NCI-H1694 treated with DMSO at 0.1 percent for 48 hours (cell line): Measurements from ENCODE around the gene AIFM1.
A peak's percentile ranks its signal among the peaks of the same experiment; 100 is the strongest.
"Not testable (repeated sequence)": the region's sequence is repeated elsewhere in the genome, so short reads cannot be mapped to it uniquely, and the experiment has no call there.

Source experiments
- DNase-seq: peaks from one replicate; lab custom pipeline; 2025; lab: John Stamatoyannopoulos, UW

The AIFM1 gene

DNA sequence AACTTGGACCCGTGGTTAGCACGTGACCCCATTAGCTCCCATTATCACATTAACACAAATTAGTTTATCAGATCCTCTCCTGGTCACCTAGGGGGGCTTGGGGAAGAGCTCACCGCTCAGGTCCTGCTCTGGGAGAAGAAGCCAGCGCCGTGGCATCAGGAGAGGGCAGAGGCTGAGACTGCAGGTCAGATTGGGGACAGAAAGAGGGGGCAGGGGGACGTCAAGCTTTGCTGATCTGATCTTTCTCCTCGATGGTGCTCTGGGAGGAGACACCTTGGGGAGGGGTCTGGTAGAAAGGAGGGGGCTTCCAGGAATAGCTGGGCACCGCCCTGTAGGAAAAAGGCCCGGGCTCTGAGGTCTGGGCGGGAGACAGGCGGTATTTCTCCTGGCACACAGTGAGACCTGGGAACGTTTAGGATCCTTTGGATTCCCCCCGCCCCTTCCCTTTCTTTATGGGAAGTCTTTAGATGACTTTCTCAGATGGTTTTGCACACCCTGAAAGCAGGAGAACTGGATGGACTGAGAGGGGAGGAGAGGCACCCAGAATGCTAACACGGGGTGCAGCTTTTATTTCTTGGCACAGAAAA is 46.2 kb downstream of the AIFM1 start:
- DNase-seq, result no peak

DNA sequence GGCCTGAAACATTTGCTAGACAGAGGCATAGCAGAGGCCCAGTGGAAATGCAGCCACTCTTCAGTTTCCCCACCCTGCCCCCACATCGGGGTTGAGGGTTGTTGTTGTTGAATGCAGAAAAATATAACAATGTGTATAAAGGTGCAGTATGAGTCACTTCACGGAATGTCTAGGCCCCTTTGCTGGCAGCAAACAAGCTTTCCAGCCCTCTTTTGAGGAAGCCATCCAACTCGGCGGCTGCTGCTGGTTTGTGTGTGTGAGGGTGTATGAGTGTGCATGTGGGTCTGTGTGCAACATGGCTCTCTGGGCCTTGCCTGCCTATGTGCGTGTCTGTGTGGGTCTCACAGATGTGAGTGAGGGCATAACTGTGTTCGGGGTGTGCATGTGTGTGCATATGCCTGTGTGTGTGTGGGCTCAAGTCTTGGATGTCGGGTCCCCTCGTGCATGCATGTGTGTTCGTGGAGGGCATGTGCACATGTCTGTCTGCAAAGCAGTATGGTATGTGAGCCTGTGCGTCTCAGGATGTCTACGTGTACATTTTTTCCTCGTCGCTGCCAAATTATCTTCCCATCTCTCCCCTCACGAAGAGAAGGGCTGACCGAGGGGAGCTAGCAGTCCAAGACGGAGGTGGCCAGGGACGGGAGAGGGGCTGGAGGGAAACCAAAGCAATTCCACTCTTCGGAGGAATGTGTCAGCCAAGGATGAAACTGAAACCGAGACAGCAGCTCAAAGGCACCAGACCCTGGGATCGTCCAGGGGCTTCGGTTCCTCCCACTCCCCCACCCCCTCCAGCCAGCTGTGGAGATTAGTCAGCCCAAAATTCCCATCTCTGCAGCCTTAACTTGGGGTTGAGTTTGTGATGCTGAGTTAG is 47.0 kb downstream of the AIFM1 start:
- no peak for DNase-seq

DNA sequence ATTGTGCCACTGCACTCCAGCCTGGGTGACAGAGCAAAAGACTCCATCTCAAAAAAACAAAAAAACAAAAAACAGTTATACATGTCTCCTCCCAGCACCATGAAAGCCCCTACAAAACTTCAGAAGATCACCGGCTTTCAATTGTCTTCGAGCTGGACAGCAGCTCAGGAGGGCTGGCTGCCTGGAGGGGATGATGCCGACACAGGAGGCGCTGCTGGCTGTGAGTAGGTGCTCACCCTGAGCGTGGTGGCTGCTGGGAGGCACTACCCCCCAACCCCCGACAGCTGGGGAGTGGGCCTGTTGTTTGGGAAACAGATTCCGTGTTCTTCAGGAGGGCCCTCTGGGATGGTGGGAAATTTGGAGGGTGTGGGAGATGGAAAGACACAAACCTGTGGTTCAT is 48.5 kb downstream of the AIFM1 start:
- no peak for DNase-seq

DNA sequence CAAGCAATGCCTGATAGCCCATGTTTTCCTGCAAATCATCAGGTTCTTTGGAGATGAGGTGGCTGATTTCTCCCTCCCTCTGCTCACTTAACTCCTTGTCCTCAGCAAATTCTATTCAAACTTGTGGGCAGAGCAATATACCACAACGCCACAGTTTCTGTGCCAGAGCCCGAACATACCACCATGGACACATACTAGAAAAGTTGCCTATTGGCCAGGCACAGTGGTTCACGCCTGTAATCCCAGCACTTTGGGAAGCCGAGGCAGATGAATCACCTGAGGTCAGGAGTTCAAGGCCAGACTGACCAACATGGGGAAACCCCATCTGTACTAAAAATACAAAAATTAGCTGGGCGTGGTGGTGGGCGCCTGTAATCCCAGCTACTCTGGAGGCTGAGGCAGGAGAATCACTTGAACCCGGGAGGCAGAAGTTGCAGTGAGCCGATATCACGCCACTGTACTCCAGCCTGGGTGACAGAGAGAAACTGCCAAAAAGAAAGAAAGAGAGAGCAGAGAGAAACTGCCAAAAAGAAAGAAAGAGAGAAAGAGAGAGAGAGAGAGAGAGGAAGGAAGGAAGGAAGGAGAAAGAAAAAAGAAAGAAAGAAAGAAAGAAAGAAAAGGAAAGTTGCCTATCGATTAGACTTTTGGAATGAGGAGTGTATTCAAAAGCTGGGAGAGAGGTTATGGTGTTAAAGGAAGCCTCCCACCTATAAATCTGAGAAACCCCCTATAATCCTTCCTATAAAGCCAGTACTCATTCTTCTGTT is 50.3 kb downstream of the AIFM1 start:
- DNase-seq, result not testable (repeated sequence)

DNA sequence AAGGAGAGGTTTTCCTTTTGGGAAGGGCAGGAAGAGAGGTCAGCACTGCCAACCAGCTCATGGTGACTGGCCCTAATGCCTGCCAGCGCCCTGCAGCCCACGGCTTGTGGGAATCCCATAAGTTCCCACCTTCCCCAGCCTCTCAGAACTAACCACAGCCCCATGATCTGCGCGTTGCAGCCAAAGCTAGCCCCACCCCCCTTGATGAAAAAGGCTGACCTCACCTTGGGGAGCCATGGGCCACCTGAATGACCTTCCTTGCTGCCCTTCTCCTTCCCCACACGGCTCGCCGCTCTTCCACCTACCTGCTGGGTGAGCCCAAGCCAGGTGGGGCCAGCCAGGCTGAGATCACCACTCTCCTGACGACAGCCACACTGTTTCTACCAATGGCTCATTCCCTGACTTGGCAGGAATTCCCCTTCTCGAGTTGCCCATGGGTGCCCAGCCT is 51.5 kb downstream of the AIFM1 start:
- DNase-seq, result no peak

DNA sequence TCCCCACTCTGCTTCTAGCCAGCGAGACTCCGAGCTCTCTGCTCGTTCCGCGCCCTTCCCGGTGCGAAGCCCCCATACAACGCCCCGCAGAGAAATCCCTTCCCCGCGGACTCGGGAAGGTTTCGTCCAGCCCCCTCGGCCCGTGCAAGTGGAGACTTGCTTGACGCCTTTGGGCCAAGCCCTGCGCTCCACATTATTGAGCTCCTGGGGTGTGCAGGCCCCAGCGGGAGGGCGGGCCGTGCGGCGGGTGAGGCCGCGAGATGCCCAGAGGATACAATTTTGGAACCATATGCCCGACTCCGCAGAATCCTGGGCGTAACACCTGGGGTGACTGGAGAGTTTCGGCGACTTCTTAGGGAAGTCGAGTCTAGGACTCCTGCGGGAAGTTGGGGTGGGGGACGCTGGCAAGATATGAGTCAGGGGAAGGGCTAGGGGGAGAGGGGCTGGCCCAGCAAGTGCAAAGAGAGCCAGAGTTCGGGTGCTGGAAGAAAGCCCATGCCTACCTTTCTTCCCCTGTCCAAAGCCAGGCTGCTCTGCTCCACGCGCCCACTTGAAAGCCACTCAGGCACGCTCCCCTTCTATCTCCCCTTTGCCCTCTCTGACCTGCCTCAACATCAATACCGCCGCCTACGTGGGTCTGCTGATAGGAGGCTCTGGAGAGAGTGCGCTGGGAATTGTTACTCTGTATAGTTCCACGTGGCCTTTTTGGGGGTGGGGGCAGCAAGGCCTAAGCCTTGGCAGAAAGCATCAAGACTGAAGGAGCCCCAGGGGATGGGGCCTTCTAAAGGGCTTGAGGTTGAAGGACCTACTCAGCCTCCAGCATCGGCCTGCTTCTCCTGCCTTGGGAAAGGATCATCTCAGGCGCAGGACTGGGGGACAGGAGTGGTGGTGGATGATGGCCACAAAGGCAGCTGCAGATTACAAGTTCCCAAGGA is 54.2 kb downstream of the AIFM1 start:
- DNase-seq, result no peak

DNA sequence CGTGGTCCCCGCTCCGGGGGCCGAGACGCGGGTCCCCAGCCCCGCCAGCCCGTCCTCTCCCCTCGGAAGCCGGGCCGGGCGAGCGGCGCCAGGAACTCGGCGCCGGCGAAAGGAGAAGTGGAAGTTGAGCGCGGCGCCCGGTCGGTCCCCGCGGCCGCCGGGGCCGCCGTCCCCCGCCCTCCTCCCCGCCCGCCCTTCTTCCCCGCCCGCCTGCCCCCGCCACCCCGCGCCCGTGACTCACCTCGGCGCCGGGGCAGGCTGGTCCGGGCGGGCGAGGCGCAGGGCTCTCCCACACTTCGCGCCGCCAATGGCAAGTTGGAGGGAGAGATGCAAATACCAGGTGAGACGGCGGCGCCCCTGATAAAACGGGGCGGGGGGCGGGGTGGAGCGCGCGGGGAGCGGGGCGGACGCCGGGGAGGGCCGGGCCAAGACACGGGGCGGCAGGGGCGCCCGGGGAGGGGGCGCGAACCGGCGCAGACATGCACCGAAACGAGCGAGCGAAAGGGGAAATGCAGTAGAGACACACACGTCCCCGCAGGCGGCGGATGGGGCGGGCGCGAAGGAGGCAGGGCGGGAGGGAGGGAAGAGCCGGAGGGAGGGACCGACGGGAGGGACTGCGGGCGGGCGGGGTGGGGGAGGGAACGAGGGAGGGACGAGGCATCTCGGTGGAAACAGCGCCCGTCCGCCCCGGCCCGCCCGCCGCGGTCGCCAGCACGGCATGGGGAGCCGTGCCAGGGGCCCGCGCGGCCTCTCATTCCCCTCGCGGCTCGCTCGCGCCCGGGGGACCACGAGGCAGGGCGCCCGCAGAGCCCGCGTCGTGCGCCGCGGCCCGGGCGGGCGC is 55.0 kb downstream of the AIFM1 start, which contains the start of gene ELF4:
Gene ELF4, minus strand, starts transcription at position 119 of the 841 bp plus-strand sequence. CDS start 29,167 bp downstream, outside the sequence.
- DNase-seq, result peak; percentile 18

DNA sequence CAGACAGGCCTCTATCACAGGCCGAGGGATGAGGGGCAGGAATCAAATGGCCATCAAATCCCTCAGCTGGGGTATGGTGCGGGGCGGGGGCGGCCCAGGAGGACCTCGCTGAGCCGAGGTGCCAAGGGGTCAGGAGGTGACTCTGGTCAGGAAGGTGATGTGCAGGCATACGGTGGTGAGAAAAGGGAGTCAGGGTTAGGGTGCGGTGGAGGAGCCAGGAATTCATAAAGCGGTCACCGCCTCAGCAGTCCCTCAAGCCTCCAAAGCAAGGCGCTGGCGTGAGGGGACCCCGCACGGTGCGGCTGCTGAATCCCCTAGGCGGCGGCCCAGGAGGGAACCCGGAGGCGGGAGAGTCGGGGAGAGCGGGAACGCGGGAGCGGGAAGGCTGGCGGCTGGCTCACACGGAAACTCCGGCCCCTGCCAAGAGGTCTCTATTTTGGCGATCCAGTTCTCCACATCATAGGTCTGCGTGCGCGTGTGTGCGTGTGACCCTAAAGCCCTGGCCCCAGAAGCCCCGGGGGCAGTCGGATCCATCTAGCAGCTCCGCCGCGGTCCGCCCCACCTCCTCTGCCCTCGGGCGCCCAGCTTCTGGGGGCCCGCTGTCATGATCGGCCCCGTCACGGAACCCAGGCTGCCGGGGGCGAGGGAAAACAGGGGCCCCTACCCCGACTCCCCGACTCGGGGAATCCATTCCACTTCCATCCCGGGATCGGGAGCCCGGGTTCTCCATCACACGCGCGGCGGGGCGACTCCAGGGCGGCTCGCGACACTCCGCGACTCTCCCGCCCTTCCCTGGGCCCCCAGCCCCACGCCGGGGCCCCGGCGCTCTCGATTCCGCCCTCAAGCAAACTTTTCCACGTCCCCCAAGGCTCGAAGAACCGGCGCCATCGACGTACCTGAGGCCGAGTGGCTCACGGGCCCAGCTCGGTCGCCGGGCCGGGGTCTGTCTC is 55.9 kb downstream of the AIFM1 start:
- no peak for DNase-seq

DNA sequence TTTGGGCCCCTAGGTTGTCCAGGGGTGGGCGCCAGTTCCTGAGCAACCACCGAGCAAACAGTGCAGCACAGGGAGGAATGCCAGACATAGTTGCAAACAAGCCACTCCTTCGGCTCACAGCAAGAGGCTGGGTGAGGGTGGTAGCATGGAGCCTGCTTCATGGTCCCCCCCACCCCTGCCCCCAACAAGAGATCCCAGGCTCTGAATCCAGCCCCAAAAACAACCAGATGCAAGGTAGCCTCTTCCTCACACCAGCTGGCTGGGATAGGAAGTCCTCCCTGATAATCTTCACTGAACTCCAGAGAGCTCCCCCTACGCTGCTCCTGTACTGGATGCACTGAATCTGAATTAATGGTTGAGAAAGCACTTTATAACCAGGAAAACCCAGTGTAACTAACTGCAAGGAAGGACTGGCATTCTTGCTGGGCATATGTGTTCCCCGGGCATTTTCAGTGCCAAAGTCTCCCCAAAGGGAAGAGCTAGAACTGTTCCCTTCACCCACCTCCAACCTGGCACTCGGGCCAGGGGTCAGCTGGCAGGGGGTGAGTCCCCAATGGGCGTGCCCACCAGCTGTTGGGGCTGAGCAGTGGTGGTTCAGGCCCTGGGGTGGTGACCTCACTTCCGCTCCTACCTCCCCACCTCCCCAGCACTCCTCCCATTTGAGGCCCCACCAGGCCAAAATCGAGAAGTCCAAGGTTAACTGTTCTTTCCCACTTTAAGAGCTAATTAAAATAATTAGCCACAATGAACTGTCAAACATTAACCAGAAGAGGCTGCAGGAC is 56.8 kb downstream of the AIFM1 start:
- DNase-seq, result peak; percentile 49

DNA sequence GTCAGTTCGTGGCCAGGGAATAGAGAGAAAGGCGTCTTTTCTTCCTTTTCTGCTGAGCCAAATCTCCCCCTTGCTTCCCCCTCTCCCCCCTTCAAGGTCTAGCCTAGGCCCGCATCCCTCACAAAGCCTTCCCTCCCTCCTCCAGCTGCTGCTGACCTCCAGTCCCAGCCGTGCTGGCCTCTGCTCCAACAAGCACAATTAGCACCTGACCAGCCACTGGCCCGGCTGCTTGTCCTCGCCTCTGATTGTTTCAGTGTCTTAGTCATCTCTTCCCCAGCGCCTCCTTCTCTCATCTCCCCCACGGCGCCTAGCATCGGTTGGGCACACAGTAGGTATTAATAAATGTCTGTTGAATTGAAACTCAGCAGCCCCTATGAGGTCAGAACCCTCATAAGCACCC is 59.6 kb downstream of the AIFM1 start:
- DNase-seq, result no peak

DNA sequence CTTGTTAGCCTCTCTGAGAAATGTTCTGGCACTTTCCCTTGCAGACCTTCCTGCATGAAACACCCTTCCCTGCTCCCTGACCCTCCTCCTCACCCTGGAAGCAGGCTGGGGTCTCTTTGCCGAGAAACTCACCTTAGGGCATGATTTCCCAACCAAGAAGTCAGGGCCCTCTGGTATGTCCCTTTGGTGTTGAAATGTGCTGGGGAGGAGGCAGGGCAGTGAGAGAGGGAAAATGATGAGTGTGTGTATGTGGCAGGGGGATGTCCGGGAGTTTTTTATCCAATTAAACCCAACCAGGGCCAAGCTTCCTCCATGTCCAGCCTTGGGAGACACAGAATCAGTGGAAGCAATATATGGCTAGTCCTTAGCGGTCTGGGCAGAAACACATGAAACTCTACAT is 60.4 kb downstream of the AIFM1 start:
- no peak for DNase-seq

DNA sequence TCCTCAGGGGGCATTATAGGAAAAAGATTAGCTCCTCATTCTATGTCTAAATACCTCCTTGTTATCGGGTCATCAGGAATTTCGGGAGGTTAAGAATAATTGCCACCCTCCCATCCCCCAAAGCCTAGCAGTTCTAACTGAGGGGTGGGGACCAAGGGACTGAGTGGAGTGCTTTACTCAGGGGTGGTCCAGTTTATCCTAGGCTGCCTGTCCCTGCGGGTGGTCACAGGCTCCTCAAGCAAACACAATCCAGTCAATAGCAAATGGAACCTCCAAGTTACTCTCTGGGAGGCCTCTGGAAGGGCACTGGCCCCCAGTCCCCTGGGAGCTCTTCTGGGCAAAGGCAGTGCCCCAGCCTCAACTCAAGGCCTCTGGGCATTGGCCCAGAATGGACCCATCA is 62.0 kb downstream of the AIFM1 start:
- DNase-seq, result no peak

DNA sequence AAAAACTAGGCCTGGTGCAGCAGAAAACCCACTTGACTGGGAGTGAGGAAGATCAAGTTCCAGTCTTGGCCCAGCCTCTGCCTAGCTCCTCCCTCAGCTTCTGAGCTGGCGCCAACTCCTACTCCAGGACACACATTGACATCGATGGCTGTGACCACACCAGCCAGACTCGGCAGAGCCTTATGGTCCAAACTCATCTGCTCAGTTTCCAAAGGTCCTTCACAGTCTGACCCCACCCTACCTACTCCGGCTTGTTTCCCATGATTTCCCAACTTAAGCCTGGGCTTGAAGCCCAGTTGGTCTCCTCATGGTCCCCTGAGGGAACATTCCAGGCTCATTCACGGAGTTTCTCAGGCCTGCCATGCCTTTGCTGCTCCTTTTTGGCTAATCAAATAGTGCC is 65.5 kb downstream of the AIFM1 start:
- DNase-seq, result no peak

DNA sequence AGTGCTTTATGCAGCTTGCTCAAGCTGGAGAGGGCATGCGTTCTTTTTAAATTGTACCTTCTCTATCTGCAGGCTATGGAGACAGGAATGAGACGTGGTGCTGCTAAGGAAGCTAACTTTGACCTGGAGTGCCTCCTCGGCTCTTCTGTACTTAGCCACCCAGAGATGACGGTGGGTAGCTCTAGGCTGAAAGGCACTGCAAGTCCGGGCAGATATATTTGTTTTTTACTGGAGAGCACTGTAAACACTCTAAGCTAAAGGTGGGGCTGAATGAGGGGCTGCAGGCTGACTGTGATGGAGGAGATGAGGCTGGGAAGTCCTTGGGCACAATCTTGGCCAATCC is 67.5 kb downstream of the AIFM1 start:
- DNase-seq, result no peak

DNA sequence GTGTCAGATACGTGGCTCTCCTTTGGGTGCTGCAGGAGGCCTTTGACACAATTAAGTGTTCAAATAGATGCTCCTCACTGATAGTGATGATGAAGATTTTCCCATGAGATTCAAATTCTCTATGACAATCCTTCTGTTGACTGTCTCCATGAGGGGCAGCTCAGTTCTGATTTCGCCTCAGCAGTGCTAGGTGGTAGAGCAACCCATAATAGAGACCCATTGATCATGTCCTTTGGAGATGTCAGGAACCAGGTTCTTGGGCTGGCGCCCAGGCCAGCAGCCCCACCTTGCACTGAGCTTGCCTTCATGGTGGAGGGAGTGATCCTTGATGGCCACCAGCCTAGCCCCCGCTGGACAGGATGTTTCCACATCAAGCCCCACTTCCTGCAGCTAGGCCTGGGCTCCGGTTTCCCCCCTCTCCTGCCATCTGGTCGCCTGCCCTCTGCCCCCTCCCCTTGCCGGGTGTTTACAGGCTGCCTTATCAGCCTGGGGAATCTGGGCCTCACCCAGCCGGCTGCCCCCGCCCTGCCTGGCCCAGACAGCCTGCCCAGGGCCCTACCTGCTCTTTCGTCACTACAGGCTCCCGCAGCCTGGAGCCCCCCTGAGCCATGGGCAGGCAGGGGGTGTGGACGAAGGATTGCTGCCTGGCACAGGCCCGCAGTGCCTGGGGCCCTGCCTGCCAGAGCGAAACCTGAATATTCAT is 68.0 kb downstream of the AIFM1 start:
- DNase-seq, result no peak

DNA sequence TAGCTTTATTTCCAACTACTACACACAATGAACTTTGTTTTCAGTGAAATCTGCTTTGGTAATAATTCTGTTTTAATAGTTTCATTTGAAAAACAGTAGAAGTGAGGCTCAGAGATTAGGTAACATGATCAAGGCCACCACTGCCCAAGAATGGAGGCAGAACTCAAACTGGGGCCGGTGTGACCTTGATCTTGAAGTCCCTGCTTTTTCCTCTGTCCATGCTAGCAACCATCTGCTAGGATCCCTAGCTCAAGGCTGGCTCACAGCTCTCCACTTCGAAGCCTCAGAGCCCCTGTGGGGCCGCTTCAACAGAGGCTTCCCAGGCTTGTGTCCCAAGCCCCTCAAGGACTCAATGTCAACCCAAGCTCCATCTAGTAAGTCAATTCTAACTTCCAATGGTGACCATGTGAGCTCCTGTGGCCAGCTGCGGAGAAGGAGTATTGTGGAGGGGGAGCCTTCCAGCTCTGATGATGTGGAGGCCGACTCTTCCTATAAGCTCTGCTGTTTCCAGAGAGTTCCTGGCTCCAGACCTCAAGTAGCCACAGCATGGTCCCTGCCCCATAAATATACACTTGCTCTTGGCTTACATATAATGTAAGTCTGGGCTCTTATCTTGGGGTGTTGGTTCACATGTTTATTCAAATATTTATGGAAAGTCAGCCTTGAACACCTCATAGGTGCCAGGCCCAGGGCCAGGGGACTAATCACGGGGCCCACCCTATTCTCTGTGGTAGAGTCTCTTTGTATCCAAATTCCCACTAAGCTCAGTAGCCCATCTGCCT is 70.2 kb downstream of the AIFM1 start:
- DNase-seq, result no peak

DNA sequence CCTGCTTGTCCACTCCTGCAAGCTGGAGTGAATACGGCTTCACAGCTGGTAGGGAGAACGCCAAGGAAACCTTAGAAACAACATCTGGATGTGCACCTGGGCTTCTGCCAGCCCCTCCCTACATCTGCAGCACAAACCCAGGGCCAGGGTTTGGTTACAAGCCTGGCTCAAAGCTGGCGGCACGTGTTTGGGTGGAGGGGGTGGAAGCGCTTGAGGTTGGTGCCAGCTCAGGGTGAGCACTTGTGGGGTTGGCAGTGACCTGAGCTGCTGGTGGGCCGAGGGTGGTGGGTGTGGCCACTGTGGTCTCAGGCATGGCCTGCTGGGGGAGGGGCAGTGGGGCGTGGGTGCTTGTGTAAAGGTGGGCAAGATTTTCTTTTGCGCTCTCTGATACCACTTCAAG is 70.9 kb downstream of the AIFM1 start:
- no peak for DNase-seq
